GM12878 (cell line): ENCODE results near the gene PLA2G6. TPM values are rescaled to one million over a fixed set of nuclear protein-coding genes. Genes with fewer than 3 reads are reported as not detected.

Experiments
- ATAC-seq: fragments of 200-7000 bp; cut with Tn5 transposase; 3 replicates; pipeline ENCODE4 v1.9.1; 2020; ENCODE audit warnings: mild to moderate bottlenecking, moderate library complexity
- BruUV-seq: library from RNA; stranded (reverse); fragments of 400-500 nt; replicated peaks from 2 replicates; lab custom pipeline; 2021; lab: Mats Ljungman, UMichigan
- CTCF ChIA-PET: fragments of 300-600 bp; sonication (Branson Sonifier 250); formaldehyde crosslinking; extraction: SDS; loops from one replicate; lab custom pipeline; 2021; ENCODE audit warnings: inconsistent platforms; lab: Yijun Ruan, JAX
- POLR2A ChIA-PET: fragments of 350-600 bp; formaldehyde crosslinking; extraction: SDS; loops from one replicate; lab custom pipeline; 2021; ENCODE audit warnings: inconsistent platforms; lab: Charles Lee
- RAD21 ChIA-PET: fragments of 300-600 bp; sonication (Branson Sonifier 250); formaldehyde crosslinking; loops from one replicate; lab custom pipeline; 2023; ENCODE audit warnings: antibody characterized with exemption; ENCODE audit not compliant: unreplicated experiment; lab: Charles Lee
- SMC1A ChIA-PET: fragments of 300-600 bp; sonication (Branson Sonifier 250); formaldehyde crosslinking; loops from one replicate; lab custom pipeline; 2023; ENCODE audit not compliant: unreplicated experiment, uncharacterized antibody; lab: Charles Lee
- DNase-seq: peaks from one replicate; pipeline ENCODE4 v3.0.0-alpha.2; 2011; ENCODE audit warnings: low read depth, low spot score
- FAIRE-seq: peaks from 3 replicates; lab custom pipeline; 2011; peaks lifted over from hg19 to GRCh38; lab: Jason Lieb, UNC
- H2AFZ ChIP-seq: 2 replicates; pipeline ENCODE4 v1.6.0; 2011; ENCODE audit warnings: low read depth, low read length, control low read depth; ENCODE audit not compliant: control insufficient read depth
- H3K27ac ChIP-seq: 2 replicates; pipeline ENCODE4 v1.5.1; 2011; ENCODE audit warnings: control low read depth; ENCODE audit not compliant: control insufficient read depth, insufficient read depth
- H3K27me3 ChIP-seq, 2 experiments: replicated peaks in 1 of 2; 2 replicates each; pipeline versions ENCODE4 v1.6.0 to v1.6.1; 2011; ENCODE audit warnings: low read length in 1 of 2; ENCODE audit not compliant: control insufficient read depth in 2 of 2, insufficient read depth in 2 of 2
- H3K36me3 ChIP-seq, 2 experiments: 2 replicates each; pipeline ENCODE4 v1.5.1; 2011; ENCODE audit warnings: low read length in 1 of 2; ENCODE audit not compliant: control insufficient read depth in 2 of 2, insufficient read depth in 2 of 2
- H3K4me1 ChIP-seq: 2 replicates; pipeline ENCODE4 v1.6.1; 2011; ENCODE audit warnings: mild to moderate bottlenecking, low read length, moderate library complexity, mixed read lengths; ENCODE audit not compliant: control insufficient read depth, insufficient read depth
- H3K4me2 ChIP-seq: 2 replicates; pipeline ENCODE4 v1.6.0; 2011; ENCODE audit warnings: control low read depth; ENCODE audit not compliant: control insufficient read depth, insufficient read depth
- H3K4me3 ChIP-seq: fragments of 200-600 bp; sonication (generic); 2 replicates; pipeline ENCODE4 v1.5.1; 2016
- H3K79me2 ChIP-seq: 2 replicates; pipeline ENCODE4 v1.6.0; 2011; ENCODE audit warnings: low read length; ENCODE audit not compliant: control insufficient read depth, insufficient read depth
- H3K9ac ChIP-seq: 2 replicates; pipeline ENCODE4 v1.8.0; 2011; ENCODE audit warnings: low read length, control low read depth, mixed read lengths; ENCODE audit not compliant: control insufficient read depth, insufficient read depth
- H3K9me3 ChIP-seq: replicated peaks from 3 replicates; pipeline ENCODE4 v1.5.1; 2011; ENCODE audit warnings: mild to moderate bottlenecking, low read length; ENCODE audit not compliant: control insufficient read depth, insufficient read depth
- H4K20me1 ChIP-seq: 2 replicates; pipeline ENCODE4 v1.6.0; 2011; ENCODE audit not compliant: control insufficient read depth, insufficient read depth
- IKZF1 ChIP-seq: fragments of 450-650 bp; conservative IDR thresholded peaks from 2 replicates; pipeline ENCODE4 v1.6.1; 2017; ENCODE audit warnings: antibody characterized with exemption, mild to moderate bottlenecking
- MTA2 ChIP-seq: fragments of 450-650 bp; IDR thresholded peaks from 2 replicates; pipeline ENCODE4 v1.6.1; 2016; ENCODE audit warnings: low read depth, mild to moderate bottlenecking, moderate library complexity
- NR2F1 ChIP-seq: fragments of 450-650 bp; conservative IDR thresholded peaks from 2 replicates; pipeline ENCODE4 v1.6.1; 2017; ENCODE audit warnings: mild to moderate bottlenecking
- ZNF384 ChIP-seq: IDR thresholded peaks from 2 replicates; pipeline ENCODE4 v1.6.1; 2012; ENCODE audit warnings: low read depth, mild to moderate bottlenecking, low read length, improper control_type of control experiment, borderline replicate concordance
- WGBS: methylation state at CpG from one replicate; pipeline ENCODE4 v1.1.6; 2016; ENCODE audit warnings: low lambda C conversion rate; ENCODE audit not compliant: insufficient replicate concordance, insufficient coverage; ENCODE audit errors: missing lambda C conversion rate; 5-methylcytosine and 5-hydroxymethylcytosine counted together
- in situ Hi-C: fragments of 300-500 bp; cut with MboI; formaldehyde crosslinking; loops from 9 replicates; pipeline ENCODE4 v1.14.3; 2018; ENCODE audit warnings: mixed read lengths
- intact Hi-C: fragments of 100-400 bp; cut with micrococcal nuclease; formaldehyde crosslinking; loops from one replicate; pipeline ENCODE4 v1.14.2; 2022; ENCODE audit not compliant: unreplicated experiment
- polyA plus RNA-seq, 11 experiments: library from polyadenylated mRNA; depleted of rRNA in 4 of 11; unstranded in 6 of 11; stranded (reverse) in 5 of 11; fragments of >200 nt; fragmentation: Nextera tagmentation in 4 of 11; fragmentation: Illumina TruSeq in 1 of 11; extraction: Ambion mirVana in 4 of 11; extraction: Trizol in 1 of 11; gene quantifications; 1 replicate in 1 of 11; 2 replicates in 10 of 11; pipeline versions ENCODE4 v1.2.1 to v1.2.3, GENCODE V29; 2011 to 2016; ENCODE audit warnings: inconsistent platforms in 2 of 11, missing spikeins in 2 of 11, low read depth in 1 of 11
- total RNA-seq, 4 experiments: library from RNA; depleted of rRNA in 3 of 4; stranded (reverse); fragments of >200 nt in 3 of 4; fragmentation: Illumina TruSeq in 1 of 4; extraction: Trizol in 1 of 4; gene quantifications; 2 replicates each; pipeline versions ENCODE4 v1.2.1 to v1.2.3, GENCODE V29; 2013 to 2021
- TF ChIP-seq, protein P1 (sequence below), 3 experiments: IDR thresholded peaks in 2 of 3; conservative IDR thresholded peaks in 1 of 3; 2 replicates each; pipeline ENCODE4 v1.5.1; 2011; ENCODE audit warnings: low read depth in 3 of 3, low read length in 3 of 3, mild to moderate bottlenecking in 3 of 3, control low read depth in 2 of 3, moderate library complexity in 2 of 3, inconsistent platforms in 1 of 3, mixed read lengths in 1 of 3; ENCODE audit not compliant: control insufficient read depth in 2 of 3, insufficient read depth in 1 of 3; ENCODE audit errors: extremely low read depth in 1 of 3
- TF ChIP-seq, protein P2 (sequence below): fragments of 450-650 bp; IDR thresholded peaks from 2 replicates; pipeline ENCODE4 v1.6.1; 2017; ENCODE audit warnings: antibody characterized with exemption, mild to moderate bottlenecking, moderate library complexity
- TF ChIP-seq, protein P3 (sequence below): fragments of 450-650 bp; IDR thresholded peaks from 2 replicates; pipeline ENCODE4 v1.6.1; 2016; ENCODE audit warnings: mild to moderate bottlenecking
- TF ChIP-seq, protein P4 (sequence below): fragments of 450-650 bp; IDR thresholded peaks from 2 replicates; pipeline ENCODE4 v1.6.1; 2018; ENCODE audit warnings: mild to moderate bottlenecking, low read depth, moderate library complexity; ENCODE audit not compliant: partially characterized antibody

PLA2G6 gene
- total and polyA plus RNA-seq, 10 of the 15 experiments (the other 5 are each of a cell fraction or from before 2014, with no cell fraction given): 0.15 to 42.2 (median 15.8) TPM

DNA sequence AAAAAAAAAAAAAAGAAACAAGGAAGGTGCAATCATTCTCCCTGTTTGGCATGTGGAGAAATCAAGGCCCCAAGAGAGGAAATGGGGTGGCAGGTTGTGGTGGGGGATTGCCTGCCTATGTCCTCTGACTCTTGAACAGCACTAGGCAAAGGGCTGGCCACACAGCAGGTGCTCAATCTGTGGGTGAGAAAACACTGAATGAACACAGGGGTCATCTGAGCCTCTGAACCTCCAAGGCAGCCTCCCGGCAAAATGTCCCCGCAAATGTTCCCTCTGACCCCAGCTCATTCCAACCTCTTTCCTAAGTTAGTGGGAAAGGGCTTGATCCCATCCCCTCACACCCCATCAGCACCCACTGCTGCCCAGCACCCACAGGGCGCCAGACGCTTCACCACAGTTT, 4.6 kb downstream of the PLA2G6 start:
- 0 out of 3 replicates have a peak, but pooled peaks have one; percentile 6 for ATAC-seq
- WGBS: 89% methylated on average over 4 of the region's 4 CpGs
- H3K9me3 ChIP-seq: no peaks in the 10 kb centered on the region
- SMC1A ChIA-PET: interaction anchor here (0.6 to 2.1 kb wide), 5 partner anchors 10 to 83 kb away, joined by 3 to 9 read pairs (median 5); no protein-coding TSS in a partner anchor
- in situ Hi-C loops (no loop called here), intact Hi-C loops (loop anchor here (5.0 kb wide), 1 partner anchor 35 kb away; no protein-coding TSS in a partner anchor)
- no peak overlapping the region for H3K4me3 ChIP-seq
- H3K36me3 ChIP-seq: no peaks in the 10 kb centered on the region
- POLR2A ChIA-PET: interaction anchor here (0.5 to 6.3 kb wide), 8 partner anchors 20 to 724 kb away, joined by 3 to 69 read pairs (median 4); partner anchors contain the start of genes LGALS2 and MAFF
- peak overlapping the region; percentile 62; the same call in 1 of the 2 replicates for H3K9ac ChIP-seq
- RAD21 ChIA-PET: interaction anchor here (0.9 to 2.1 kb wide), 4 partner anchors 15 to 128 kb away, joined by 3 to 7 read pairs (median 4); no protein-coding TSS in a partner anchor
- H3K4me1 ChIP-seq: peaks cover 52% of the 10 kb centered on the region
- no peak overlapping the region for H2AFZ ChIP-seq
- H3K27ac ChIP-seq: peak overlapping the region; percentile 87
- DNase-seq: no peak
- CTCF ChIA-PET: interaction anchor here (5.1 kb wide), 1 partner anchor 26 kb away, joined by 23 read pairs; the partner anchor contains the start of gene MAFF
- no peaks in the 10 kb centered on the region for H3K27me3 ChIP-seq
- H4K20me1 ChIP-seq: no peaks in the 10 kb centered on the region
- TF ChIP-seq ZNF384: peak; percentile 10; the same call in 1 of the 2 replicates
- TF ChIP-seq, protein P1, sequence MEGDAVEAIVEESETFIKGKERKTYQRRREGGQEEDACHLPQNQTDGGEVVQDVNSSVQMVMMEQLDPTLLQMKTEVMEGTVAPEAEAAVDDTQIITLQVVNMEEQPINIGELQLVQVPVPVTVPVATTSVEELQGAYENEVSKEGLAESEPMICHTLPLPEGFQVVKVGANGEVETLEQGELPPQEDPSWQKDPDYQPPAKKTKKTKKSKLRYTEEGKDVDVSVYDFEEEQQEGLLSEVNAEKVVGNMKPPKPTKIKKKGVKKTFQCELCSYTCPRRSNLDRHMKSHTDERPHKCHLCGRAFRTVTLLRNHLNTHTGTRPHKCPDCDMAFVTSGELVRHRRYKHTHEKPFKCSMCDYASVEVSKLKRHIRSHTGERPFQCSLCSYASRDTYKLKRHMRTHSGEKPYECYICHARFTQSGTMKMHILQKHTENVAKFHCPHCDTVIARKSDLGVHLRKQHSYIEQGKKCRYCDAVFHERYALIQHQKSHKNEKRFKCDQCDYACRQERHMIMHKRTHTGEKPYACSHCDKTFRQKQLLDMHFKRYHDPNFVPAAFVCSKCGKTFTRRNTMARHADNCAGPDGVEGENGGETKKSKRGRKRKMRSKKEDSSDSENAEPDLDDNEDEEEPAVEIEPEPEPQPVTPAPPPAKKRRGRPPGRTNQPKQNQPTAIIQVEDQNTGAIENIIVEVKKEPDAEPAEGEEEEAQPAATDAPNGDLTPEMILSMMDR (IDR thresholded peaks at IDR 0.05 in 2 of 3, conservative IDR thresholded peaks at IDR 0.05 in 1 of 3; ENCODE audit: control insufficient read depth in 2 of 3, extremely low read depth in 1 of 3, insufficient read depth in 1 of 3, low read depth in 3 of 3, low read length in 3 of 3): no peak
- no peak for TF ChIP-seq MTA2
- TF ChIP-seq, protein P2, sequence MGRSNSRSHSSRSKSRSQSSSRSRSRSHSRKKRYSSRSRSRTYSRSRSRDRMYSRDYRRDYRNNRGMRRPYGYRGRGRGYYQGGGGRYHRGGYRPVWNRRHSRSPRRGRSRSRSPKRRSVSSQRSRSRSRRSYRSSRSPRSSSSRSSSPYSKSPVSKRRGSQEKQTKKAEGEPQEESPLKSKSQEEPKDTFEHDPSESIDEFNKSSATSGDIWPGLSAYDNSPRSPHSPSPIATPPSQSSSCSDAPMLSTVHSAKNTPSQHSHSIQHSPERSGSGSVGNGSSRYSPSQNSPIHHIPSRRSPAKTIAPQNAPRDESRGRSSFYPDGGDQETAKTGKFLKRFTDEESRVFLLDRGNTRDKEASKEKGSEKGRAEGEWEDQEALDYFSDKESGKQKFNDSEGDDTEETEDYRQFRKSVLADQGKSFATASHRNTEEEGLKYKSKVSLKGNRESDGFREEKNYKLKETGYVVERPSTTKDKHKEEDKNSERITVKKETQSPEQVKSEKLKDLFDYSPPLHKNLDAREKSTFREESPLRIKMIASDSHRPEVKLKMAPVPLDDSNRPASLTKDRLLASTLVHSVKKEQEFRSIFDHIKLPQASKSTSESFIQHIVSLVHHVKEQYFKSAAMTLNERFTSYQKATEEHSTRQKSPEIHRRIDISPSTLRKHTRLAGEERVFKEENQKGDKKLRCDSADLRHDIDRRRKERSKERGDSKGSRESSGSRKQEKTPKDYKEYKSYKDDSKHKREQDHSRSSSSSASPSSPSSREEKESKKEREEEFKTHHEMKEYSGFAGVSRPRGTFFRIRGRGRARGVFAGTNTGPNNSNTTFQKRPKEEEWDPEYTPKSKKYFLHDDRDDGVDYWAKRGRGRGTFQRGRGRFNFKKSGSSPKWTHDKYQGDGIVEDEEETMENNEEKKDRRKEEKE: no peak
- TF ChIP-seq, protein P3, sequence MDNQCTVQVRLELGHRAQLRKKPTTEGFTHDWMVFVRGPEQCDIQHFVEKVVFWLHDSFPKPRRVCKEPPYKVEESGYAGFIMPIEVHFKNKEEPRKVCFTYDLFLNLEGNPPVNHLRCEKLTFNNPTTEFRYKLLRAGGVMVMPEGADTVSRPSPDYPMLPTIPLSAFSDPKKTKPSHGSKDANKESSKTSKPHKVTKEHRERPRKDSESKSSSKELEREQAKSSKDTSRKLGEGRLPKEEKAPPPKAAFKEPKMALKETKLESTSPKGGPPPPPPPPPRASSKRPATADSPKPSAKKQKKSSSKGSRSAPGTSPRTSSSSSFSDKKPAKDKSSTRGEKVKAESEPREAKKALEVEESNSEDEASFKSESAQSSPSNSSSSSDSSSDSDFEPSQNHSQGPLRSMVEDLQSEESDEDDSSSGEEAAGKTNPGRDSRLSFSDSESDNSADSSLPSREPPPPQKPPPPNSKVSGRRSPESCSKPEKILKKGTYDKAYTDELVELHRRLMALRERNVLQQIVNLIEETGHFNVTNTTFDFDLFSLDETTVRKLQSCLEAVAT: no peak
- peak; percentile 5; the same call in 1 of the 2 replicates for TF ChIP-seq NR2F1
- TF ChIP-seq, protein P4, sequence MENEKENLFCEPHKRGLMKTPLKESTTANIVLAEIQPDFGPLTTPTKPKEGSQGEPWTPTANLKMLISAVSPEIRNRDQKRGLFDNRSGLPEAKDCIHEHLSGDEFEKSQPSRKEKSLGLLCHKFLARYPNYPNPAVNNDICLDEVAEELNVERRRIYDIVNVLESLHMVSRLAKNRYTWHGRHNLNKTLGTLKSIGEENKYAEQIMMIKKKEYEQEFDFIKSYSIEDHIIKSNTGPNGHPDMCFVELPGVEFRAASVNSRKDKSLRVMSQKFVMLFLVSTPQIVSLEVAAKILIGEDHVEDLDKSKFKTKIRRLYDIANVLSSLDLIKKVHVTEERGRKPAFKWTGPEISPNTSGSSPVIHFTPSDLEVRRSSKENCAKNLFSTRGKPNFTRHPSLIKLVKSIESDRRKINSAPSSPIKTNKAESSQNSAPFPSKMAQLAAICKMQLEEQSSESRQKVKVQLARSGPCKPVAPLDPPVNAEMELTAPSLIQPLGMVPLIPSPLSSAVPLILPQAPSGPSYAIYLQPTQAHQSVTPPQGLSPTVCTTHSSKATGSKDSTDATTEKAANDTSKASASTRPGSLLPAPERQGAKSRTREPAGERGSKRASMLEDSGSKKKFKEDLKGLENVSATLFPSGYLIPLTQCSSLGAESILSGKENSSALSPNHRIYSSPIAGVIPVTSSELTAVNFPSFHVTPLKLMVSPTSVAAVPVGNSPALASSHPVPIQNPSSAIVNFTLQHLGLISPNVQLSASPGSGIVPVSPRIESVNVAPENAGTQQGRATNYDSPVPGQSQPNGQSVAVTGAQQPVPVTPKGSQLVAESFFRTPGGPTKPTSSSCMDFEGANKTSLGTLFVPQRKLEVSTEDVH: no peak
- peak; percentile 4; the same call in 1 of the 2 replicates for TF ChIP-seq IKZF1
- BruUV-seq: no TSS peak
- FAIRE-seq: no peak
- H3K4me2 ChIP-seq: peak overlapping the region; percentile 83; the same call in 1 of the 2 replicates
- H3K79me2 ChIP-seq: peaks cover 28% of the 10 kb centered on the region
